HG02588 (cell line): ENCODE data around the gene OR2B6.

Experiments used
- ATAC-seq: cut with Tn5 transposase; IDR thresholded peaks from one replicate; pipeline ENCODE4 v1.9.1; 2021; ENCODE audit warnings: mild to moderate bottlenecking, moderate library complexity; ENCODE audit not compliant: unreplicated experiment

OR2B6 gene

GRCh38 chr6:27994616-27995015 lies 37.6 kb downstream of the OR2B6 start:
- no peak for ATAC-seq

DNA sequence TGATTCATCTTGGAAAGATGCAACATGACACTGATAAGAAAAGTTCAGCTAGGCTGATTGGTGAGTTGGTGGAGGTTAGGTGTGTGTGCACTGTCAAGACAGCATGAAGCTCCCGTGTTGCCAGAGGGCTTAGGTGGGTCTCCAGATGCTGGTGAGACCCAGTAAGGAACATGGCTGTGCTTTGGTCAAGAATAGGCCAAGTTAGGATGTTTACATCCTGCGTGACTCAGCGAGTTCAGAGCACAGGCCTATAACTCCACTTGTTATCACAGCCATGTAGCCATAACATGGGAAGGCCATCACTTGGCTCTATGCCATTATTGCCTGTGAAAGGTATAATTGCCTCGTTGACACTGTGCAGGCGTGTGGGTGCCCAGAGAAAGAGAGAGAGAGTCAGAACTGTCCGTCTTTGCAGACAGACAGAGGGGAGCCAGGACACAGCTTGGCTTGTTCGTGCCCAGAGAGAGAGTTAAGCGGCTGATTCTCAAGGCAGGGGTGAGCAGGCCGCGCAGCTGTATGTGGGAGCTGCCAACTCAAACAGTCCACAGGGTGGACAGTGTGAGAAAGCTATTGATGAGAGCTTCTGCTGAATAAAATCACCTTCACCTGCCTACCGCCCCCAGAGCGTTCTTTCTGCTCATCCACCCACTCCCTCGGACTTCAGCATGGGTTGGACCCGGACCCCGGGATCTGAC lies 43.5 kb downstream of the OR2B6 start:
- no peak for ATAC-seq

DNA sequence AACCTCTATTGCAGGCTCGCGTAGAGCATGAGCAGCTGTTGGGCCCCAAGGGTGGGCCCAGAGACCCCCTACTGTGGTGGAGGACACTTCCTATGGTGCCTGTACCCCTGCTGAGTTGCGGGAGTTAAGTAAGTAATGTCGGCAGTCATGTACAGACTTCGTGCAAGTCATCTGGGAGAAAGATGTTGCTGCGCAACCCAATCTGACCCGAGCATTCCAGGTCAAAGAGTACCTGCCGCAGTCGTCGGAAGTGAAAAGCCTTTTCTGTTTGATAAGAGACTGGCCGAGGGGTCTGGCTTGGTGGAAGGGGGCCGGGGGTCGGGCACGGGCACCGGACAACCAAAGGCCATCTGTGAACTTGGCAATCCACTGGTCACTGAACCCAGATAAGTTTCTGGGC lies 44.3 kb downstream of the OR2B6 start:
- ATAC-seq = no peak

DNA sequence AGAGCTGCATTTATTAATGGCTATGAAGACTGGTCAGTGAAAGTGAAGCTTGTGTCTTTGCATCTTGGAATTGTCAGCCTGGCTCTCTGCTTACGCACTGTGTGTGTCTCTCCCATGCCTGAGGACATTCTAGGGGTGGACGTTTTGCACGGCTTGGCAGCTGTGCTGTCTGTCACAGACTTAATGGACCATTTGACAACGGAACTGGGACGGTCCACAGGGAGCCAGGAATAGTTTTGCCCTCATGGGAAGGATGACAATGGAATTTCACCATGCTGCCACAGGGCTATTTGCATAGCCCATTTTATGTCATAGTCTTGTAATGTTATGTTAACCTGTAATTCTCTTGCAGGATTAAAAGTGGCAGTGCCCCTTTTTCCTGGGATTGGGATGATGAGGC lies 44.7 kb downstream of the OR2B6 start:
- ATAC-seq = no peak

DNA sequence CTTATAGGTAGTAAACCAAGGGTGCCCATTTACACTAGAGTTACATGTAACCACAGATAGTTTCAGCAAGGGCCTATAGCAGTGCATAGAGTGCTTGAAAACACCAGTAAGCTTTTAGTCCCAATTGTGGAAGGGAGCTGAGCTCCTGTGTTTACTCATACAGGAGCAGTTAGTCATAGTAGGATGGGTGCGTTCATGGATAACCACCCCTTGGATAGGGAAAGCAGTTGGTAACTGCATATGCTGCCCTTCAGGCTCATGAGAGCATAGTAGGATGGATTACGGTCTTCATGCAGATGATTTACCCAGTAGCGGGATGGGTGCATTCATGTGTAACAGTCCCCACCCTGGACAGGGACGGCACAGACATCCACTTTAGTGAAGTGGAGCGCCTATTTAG lies 45.1 kb downstream of the OR2B6 start:
- ATAC-seq = no peak

GRCh38 chr6:28003059-28003458 lies 46.0 kb downstream of the OR2B6 start:
- ATAC-seq = no peak

- ATAC-seq = no peak
Measured at GRCh38 chr6:28003661-28004060, 46.6 kb downstream of the OR2B6 start.

GRCh38 chr6:28004350-28005151 lies 47.5 kb downstream of the OR2B6 start:
- ATAC-seq = no peak

DNA sequence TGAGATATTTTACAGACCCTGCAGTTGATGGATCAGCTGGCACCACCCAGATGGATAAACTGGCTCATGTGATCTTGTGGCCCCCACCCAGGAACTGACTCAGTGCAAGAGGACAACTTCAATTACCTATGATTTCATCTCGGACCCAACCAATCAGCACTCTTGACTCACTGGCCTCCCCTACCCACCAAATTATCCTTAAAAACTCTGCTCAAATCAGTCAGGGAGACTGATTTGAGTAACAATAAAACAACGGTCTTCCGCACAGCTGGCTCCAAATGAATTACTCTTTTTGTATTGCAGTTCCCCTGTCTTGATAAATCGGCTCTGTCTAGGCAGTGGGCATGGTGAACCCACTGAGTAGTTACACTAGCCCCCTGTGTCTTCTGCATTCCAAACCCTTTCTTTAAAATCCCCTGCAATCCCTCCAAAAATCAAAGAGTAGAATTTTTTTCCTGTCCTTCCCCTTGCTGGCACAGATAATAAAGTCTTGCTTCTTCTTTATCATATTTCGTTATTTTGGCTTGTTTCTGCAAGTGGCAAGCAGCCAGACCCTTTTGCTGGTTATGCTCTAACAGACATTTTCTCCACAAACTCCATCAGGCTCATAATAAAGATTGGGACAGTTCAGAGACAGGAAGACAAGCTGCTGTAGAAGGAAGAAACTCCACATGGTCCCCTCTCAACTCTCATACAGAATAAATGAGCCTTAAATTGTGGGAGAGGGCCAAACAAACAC lies 48.3 kb downstream of the OR2B6 start:
- ATAC-seq = no peak

DNA sequence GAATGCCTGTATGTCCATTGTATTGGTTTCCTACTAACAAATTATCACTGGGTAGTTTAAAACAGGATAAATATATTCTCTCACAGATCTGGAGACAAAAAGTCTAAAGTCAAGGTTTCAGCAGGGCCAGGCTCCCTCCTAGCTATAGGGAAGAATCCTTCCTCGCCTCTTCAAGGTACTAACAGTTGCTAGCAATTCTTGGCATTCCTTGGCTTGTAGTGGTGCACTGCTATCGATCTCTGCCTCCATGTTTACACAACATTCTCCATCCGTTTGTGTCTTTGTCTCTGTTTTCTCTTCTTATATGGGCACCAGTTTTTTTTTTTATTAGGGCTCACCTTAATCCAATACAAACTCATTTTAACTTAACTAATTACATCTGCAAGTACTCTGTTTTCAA lies 48.9 kb downstream of the OR2B6 start:
- ATAC-seq = no peak
